AML-193 (cell line): Measurements from ENCODE around the gene PLS3.
"Not testable (repeated sequence)": the region's sequence is repeated elsewhere in the genome, so short reads cannot be mapped to it uniquely, and the experiment has no call there.

Experiments used
- DNase-seq, 2 experiments: peaks; one replicate each; lab custom pipeline; 2025; lab: John Stamatoyannopoulos, UW

Gene PLS3

DNA sequence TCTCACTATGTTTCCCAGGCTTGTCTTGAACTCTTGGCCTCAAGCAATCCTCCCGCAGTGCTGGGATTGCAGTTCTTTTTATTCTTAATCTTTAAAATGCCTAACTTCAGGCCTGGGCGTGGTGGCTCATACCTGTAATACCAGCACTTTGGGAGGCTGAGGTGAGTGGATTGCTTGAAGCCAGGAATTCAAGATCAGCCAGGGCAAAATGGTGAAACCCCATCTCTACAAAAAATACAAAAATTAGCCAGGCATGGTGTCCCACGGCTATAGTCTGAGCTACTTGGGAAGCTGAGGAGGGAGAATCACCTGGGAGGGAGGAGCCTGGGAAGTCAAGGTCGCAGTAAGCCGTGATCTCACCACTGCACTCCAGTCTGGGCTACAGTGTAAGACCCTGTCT is 45.9 kb downstream of the PLS3 start:
- no peak for DNase-seq

GRCh38 chrX:115609621-115610020 is 48.6 kb downstream of the PLS3 start:
- no peak for DNase-seq

DNA sequence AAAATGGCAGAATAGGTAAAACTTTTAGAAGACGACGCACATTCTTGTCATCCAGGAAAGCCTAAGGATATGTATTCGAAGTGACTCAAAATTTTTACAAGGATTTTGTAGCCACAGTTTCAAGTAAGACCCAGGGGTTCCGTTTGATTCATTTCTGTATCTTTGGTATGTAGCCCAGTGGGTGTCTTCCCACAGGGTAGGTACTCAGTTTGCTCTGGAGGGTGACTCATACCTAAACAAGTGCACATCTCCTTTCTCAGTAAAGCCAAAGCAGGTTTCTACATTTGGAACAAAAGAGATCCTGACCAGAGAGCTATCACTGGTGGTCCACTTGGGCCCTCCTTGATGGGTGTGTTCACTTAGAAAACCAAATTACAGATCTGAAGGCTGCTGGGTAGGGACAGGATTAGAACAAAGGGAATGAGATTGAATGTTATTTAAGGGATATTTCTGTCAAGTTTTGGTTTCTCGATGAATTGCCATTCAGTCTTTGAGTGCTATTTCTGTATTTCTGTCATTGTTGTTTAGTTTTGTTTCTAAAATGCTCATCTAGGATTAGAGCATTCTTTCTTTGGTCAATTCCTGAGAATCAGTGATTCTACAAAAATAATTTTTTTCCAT is 56.1 kb downstream of the PLS3 start:
- no peak for DNase-seq

- DNase-seq, result no peak
These were observed 61.6 kb downstream of the PLS3 start for GRCh38 chrX:115622534-115622933.

DNA sequence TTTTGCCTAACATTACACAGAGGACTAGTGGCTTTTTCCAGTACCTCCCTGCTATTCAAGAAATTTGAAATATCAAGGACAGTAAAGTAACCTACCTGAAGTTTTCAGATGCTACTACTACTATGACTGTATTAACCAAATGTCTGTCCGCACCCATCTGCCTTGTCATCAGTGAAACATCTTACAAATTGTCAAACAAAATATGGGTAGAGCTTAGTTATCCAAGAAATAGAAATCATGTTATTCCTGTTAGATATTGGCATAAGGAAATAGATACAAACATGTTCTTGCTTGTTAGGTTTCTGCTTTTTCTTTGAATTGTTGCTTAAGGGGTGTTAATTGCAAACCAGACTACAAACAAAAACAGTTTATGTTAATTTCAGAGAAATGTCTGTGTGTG is 63.9 kb downstream of the PLS3 start:
- DNase-seq, result no peak

DNA sequence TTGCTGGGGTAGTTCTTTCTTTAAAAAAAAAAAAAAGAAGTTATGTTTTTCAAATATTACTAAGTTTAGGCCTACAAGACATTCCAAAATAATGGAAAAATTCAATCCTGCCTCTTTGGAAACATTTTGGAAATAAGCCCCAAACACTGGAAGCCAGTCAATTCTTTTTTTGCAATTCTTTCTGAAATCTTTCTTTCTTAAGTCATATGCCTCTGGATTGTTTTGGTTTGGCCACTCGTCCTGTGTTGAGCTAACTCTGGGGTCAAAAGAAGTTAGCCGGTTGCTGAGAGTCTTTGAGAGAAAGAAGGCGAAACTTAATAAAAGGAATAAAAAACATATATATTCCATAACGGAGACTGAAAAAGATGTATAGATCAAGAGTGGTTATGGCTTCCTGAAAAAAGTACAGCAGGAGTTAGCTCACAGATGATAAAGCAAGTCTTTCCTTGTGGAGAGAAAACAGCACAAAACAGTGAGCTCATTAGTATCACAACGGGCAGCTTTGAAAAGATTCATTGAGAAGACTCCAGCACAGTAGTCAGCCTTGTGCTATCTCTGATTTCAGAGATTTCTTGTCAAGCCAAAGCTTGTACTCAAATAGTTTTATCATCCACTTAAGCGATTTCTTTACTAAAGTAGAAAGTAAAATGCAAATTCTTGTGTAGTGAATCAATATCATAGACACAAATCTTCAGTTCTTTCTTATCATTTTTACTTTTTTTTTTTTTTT is 64.8 kb downstream of the PLS3 start:
- DNase-seq, result no peak

GRCh38 chrX:115630204-115630603 is 69.2 kb downstream of the PLS3 start:
- no peak for DNase-seq

GRCh38 chrX:115632455-115632854 is 71.5 kb downstream of the PLS3 start:
- DNase-seq, result no peak

DNA sequence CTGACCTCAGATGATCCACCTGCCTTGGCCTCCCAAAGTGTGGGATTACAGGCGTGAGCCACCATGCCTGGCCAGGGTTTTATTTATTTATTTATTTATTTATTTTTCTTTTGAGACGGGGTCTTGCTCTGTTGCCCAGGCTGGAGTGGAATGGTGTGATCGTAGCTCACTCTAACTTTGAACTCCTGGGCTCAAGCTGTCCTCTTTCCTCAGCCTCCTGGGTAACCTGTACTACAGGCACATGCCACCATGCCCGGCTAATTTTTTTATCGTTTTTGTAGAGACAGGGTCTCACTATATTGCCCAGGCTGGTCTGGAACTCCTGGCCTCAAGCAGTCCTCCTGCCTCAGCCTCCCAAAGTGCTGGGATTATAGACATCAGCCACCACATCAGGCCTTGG is 72.4 kb downstream of the PLS3 start:
- DNase-seq, result not testable (repeated sequence)

DNA sequence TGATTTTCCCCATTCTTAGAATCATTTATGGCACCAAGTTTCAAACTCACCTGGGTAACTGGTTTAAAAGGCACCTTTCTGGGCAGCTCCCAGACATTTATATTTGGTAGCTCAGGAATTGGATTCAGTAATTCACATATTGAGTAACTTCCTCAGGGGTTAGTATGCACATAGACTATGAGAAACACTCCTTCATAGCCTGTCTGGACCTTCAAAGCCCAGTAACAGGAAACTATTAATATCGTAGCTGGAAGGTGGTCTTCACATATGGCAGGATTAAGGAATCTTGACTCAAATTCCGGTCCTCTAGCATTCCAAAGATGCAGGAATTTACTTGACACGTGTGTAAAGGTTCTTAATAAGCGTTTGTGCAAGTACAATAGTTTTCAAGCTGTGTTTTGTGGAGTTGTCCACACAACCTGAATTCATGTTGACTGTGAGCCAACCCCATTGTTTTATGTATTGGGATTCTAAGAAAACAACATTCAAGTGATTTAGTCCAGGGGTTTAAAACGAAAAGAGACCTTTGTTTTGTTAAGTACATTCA is 78.4 kb downstream of the PLS3 start:
- no peak for DNase-seq

DNA sequence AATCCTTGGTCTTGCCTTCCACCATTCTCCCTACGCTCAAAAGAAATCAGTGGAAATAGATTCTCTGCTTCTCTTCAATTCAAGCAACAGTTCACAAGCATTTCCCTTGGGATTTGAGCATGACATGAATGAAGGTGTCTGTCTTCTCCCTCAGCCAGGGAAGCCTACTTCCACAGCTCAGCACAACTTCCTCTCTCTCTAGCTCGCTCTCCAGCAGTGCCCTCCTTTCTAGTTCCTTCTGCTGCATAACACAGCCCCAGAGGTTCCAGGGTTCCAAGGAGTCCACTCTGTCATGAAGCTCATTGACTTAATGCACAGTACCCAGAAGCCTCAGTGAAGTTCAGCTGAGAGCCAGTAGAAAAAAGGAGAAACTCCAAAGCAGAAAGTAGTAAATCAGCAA is 81.3 kb downstream of the PLS3 start:
- no peak for DNase-seq

DNA sequence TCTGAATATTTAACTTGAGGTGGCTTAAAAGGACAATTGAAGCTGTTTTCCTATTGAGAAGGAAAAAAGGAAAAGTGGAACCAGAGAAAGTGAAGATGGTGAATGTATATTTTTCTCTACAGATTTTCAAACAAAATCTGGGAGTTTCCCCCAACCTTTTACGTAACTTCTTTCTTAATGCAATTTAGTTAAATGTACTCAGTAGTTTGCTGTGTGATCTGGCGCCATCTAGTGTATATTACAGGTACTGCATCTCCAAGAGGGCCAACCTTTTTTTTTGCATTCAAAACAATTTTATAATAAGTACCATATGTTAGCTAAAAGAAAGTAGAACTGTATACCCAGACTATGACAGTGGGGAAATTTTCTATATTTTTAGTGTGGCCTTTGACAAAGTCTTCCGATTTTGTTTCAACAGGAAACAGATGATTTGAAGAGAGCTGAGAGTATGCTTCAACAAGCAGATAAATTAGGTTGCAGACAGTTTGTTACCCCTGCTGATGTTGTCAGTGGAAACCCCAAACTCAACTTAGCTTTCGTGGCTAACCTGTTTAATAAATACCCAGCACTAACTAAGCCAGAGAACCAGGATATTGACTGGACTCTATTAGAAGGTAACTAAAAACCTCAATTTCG is 82.0 kb downstream of the PLS3 start:
- peak; percentile 13 to 19 for DNase-seq

- DNase-seq, result not testable (repeated sequence)
These were observed 83.4 kb downstream of the PLS3 start for GRCh38 chrX:115644397-115644796.

- no peak for DNase-seq
These were observed 88.6 kb downstream of the PLS3 start for GRCh38 chrX:115649461-115650063.

DNA sequence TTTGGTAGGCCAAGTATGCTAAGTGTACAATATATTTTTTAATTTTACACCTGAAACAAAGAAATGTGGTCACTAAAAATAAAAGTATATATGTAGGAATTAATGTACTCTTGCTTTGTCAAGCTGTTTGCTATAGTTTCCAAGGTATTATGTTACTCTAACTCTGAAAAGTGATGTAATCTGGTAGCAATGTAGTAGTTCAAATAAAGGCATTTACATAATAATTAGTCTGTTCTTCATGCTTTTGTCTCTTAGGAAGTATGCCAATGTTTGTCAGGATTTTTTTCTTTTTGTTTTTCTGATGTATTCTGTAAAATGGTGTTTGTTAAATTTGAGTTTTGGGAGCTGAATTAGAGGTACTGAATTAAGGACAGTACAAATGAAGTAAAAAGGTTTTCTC is 89.5 kb downstream of the PLS3 start:
- no peak for DNase-seq

DNA sequence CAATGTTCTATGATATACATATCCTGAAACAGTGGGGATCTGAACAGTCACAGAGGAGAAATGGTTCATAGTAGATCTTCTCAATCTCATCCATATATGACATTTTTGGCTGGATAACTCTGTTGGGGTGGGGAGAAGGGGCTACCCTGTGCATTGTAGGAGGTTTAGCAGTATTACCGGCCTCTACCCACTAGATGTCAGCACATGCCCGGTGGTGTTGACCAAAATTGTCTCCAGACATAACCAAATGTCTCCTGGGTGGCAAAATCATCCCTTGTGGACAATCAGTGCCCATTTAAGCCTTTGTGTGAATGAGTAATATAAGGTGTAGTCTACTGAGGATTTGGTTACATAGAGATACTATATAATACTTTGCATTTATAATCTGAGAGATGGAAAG is 89.9 kb downstream of the PLS3 start:
- peak in 1 of 2 experiments; percentile 5 for DNase-seq

- DNase-seq, result no peak
These were observed 91.2 kb downstream of the PLS3 start for GRCh38 chrX:115652221-115652620.

GRCh38 chrX:115665122-115665521 is 104.1 kb downstream of the PLS3 start:
- no peak for DNase-seq

GRCh38 chrX:115679460-115679859 is 118.5 kb downstream of the PLS3 start:
- DNase-seq, result no peak

GRCh38 chrX:115687595-115687994 is 126.6 kb downstream of the PLS3 start:
- no peak for DNase-seq

DNA sequence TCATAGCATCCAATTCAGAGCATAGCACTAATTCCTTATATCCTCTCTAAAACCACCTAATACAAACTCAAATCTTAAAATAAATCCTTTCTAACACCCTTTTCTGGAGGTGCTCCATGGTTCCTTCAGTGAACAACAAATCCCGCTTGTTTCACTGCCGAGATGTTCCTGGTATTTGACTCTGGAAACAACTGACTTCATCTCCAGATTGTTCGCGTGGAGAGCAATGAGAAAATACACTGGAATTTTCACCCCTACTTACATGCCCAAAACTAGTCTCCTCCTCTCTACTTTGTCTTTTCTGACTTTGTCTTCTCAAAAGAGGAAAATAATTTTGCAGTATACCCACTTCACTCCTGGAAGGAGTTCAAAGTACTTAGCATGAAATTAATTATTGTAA is 129.0 kb downstream of the PLS3 start:
- no peak for DNase-seq

GRCh38 chrX:115690511-115691216 is 129.7 kb downstream of the PLS3 start:
- DNase-seq, result peak in 1 of 2 experiments; percentile 7
